ENCODE results near the gene NUFIP2. TPM values are rescaled to one million over a fixed set of nuclear protein-coding genes. Genes with fewer than 3 reads are reported as not detected.

Gene NUFIP2
- total RNA-seq, 2 experiments from 2014 or later, result 49.5 to 56.4 TPM

- Mint-ChIP-seq H3K4me1 (ENCODE audit: low read depth) (no peaks in the 10 kb centered on the region), H3K27ac (no peak overlapping the region), H3K9me3 (no peaks in the 10 kb centered on the region), H3K4me3 (no peak overlapping the region), H3K36me3 (ENCODE audit: low read depth) (no peaks in the 10 kb centered on the region), H3K27me3 (no peaks in the 10 kb centered on the region)
- DNase-seq (no peak), ATAC-seq (no peak)
- ChIA-PET POLR2A (no interaction called here), CTCF (interaction anchor here (1.6 kb wide), 1 partner anchor 130 kb away, joined by 3 read pairs; no protein-coding TSS in a partner anchor)
- intact Hi-C loops (cut with micrococcal nuclease), result no loop called here
- TF ChIP-seq, protein P1, sequence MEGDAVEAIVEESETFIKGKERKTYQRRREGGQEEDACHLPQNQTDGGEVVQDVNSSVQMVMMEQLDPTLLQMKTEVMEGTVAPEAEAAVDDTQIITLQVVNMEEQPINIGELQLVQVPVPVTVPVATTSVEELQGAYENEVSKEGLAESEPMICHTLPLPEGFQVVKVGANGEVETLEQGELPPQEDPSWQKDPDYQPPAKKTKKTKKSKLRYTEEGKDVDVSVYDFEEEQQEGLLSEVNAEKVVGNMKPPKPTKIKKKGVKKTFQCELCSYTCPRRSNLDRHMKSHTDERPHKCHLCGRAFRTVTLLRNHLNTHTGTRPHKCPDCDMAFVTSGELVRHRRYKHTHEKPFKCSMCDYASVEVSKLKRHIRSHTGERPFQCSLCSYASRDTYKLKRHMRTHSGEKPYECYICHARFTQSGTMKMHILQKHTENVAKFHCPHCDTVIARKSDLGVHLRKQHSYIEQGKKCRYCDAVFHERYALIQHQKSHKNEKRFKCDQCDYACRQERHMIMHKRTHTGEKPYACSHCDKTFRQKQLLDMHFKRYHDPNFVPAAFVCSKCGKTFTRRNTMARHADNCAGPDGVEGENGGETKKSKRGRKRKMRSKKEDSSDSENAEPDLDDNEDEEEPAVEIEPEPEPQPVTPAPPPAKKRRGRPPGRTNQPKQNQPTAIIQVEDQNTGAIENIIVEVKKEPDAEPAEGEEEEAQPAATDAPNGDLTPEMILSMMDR (IDR thresholded peaks at IDR 0.05), result no peak
Observed at GRCh38 chr17:29247219-29247618, 46.7 kb downstream of the NUFIP2 start.

DNA sequence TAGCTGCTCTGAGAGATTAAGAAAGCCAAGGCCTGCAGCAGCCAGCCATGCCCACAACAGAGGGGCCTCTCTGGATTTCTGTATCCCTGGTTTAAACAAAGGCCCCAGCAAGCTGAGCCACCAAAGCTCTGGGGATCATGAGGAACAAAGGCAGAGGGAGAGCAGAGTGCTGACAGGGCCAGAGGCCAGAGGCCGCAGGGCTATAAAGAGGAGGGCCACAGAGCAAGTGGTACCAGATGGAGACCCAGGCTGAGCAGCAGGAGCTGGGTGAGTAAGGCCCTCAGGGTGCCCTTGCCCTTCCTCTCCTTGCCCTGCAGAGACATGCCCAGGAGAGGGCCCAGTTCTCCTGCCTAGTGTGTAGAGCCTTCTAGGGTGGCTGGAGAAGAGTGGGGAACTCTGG, 47.3 kb downstream of the NUFIP2 start, which contains the start of gene CRYBA1:
Gene CRYBA1, plus strand, starts transcription at position 232 of the 400 bp plus-strand sequence. Its CDS starts 5 bp downstream, at position 237.
- intact Hi-C loops (cut with micrococcal nuclease), result no loop called here
- H3K27ac Mint-ChIP-seq, result no peak within 1 kb of the TSS
- POLR2A ChIA-PET, result no interaction called here
- no peaks in the 10 kb centered on the region for H3K36me3 Mint-ChIP-seq (ENCODE audit: low read depth)
- DNase-seq (no peak), ATAC-seq (no peak)
- H3K4me1 Mint-ChIP-seq (ENCODE audit: low read depth), result no peaks in the 10 kb centered on the region
- H3K9me3 Mint-ChIP-seq, result no peaks in the 10 kb centered on the region
- H3K4me3 Mint-ChIP-seq, result no peak within 1 kb of the TSS
- CTCF ChIA-PET, result interaction anchor here (1.1 to 1.6 kb wide), 2 partner anchors 10 to 130 kb away, joined by 3 to 5 read pairs; no protein-coding TSS in a partner anchor
- no peaks in the 10 kb centered on the region for H3K27me3 Mint-ChIP-seq
- TF ChIP-seq, protein P1 (IDR thresholded peaks at IDR 0.05), result no peak

- Mint-ChIP-seq H3K4me3 (no peak overlapping the region), H3K4me1 (ENCODE audit: low read depth) (peaks cover 7% of the 10 kb centered on the region), H3K27ac (no peak overlapping the region), H3K36me3 (ENCODE audit: low read depth) (no peaks in the 10 kb centered on the region), H3K9me3 (no peaks in the 10 kb centered on the region), H3K27me3 (no peaks in the 10 kb centered on the region)
- DNase-seq (no peak), ATAC-seq (no peak)
- intact Hi-C loops (cut with micrococcal nuclease), result no loop called here
- ChIA-PET POLR2A (interaction anchor here (0.7 kb wide), 1 partner anchor 292 kb away, joined by 3 read pairs; no protein-coding TSS in a partner anchor), CTCF (interaction anchor here (1.1 to 1.6 kb wide), 2 partner anchors 12 to 129 kb away, joined by 3 to 5 read pairs; no protein-coding TSS in a partner anchor)
- TF ChIP-seq, protein P1 (IDR thresholded peaks at IDR 0.05), result no peak
Observed at GRCh38 chr17:29245401-29245800, 48.5 kb downstream of the NUFIP2 start.

- H3K36me3 Mint-ChIP-seq (ENCODE audit: low read depth), result no peaks in the 10 kb centered on the region
- ChIA-PET CTCF (interaction anchor here (0.6 to 1.6 kb wide), 3 partner anchors 12 to 64 kb away, joined by 3 to 4 read pairs (median 3); partner anchors contain the start of gene MYO18A), POLR2A (no interaction called here)
- intact Hi-C loops (cut with micrococcal nuclease), result no loop called here
- H3K4me1 Mint-ChIP-seq (ENCODE audit: low read depth), result peaks cover 7% of the 10 kb centered on the region
- H3K9me3 Mint-ChIP-seq, result no peaks in the 10 kb centered on the region
- no peak overlapping the region for H3K4me3 Mint-ChIP-seq
- H3K27ac Mint-ChIP-seq, result no peak overlapping the region
- TF ChIP-seq, protein P1 (IDR thresholded peaks at IDR 0.05), result peak; percentile 3
- DNase-seq (peak; percentile 20), ATAC-seq (no peak)
- H3K27me3 Mint-ChIP-seq, result no peaks in the 10 kb centered on the region
Observed at GRCh38 chr17:29243792-29244191, 50.2 kb downstream of the NUFIP2 start.

- no peak for ATAC-seq
- CTCF ChIA-PET, result interaction anchor here (0.6 to 3.4 kb wide), 11 partner anchors 9 to 211 kb away, joined by 3 to 14 read pairs (median 4); partner anchors contain the start of gene MYO18A
- Mint-ChIP-seq H3K36me3 (ENCODE audit: low read depth) (no peaks in the 10 kb centered on the region), H3K9me3 (no peaks in the 10 kb centered on the region), H3K27ac (no peak overlapping the region), H3K4me1 (ENCODE audit: low read depth) (peaks cover 7% of the 10 kb centered on the region), H3K27me3 (no peaks in the 10 kb centered on the region), H3K4me3 (no peak overlapping the region)
- POLR2A ChIA-PET, result interaction anchor here (1.1 kb wide), 1 partner anchor 23 kb away, joined by 3 read pairs; no protein-coding TSS in a partner anchor
- TF ChIP-seq, protein P1 (IDR thresholded peaks at IDR 0.05), result no peak
- intact Hi-C loops (cut with micrococcal nuclease), result no loop called here
- DNase-seq, result no peak
Observed at GRCh38 chr17:29242790-29243189, 51.2 kb downstream of the NUFIP2 start.
